GM23338 (cell line): ENCODE results near the gene DAPK1. TPM values are rescaled to one million over a fixed set of nuclear protein-coding genes. Genes with fewer than 3 reads are reported as not detected.

Source experiments
- ATAC-seq: fragments of 200-7000 bp; cut with Tn5 transposase; 3 replicates; pipeline ENCODE4 v1.9.1; 2020
- DNase-seq: peaks from one replicate; pipeline ENCODE4 v3.0.0-alpha.2; 2015; ENCODE audit warnings: low spot score
- H2AFZ ChIP-seq: fragments of 200-600 bp; sonication (generic); 2 replicates; pipeline ENCODE4 v1.8.0; 2016; ENCODE audit warnings: antibody characterized with exemption, mild to moderate bottlenecking, moderate library complexity
- H3F3A ChIP-seq: fragments of 200-600 bp; sonication (generic); replicated peaks from 2 replicates; pipeline ENCODE4 v1.8.0; 2017; ENCODE audit warnings: antibody characterized with exemption, mixed run types, low read depth
- H3K27ac ChIP-seq: fragments of 200-600 bp; sonication (generic); 2 replicates; pipeline ENCODE4 v1.6.1; 2016; ENCODE audit warnings: low read depth
- H3K27me3 ChIP-seq: fragments of 200-600 bp; sonication (generic); 2 replicates; pipeline ENCODE4 v1.8.0; 2016; ENCODE audit warnings: mild to moderate bottlenecking, mixed run types, moderate library complexity; ENCODE audit not compliant: insufficient read depth
- H3K36me3 ChIP-seq: fragments of 200-600 bp; sonication (generic); 2 replicates; pipeline ENCODE4 v1.8.0; 2016; ENCODE audit warnings: mild to moderate bottlenecking; ENCODE audit not compliant: insufficient read depth
- H3K4me1 ChIP-seq: fragments of 200-600 bp; sonication (generic); 2 replicates; pipeline ENCODE4 v1.8.0; 2016; ENCODE audit warnings: mild to moderate bottlenecking, moderate library complexity; ENCODE audit not compliant: insufficient read depth
- H3K4me2 ChIP-seq: fragments of 200-600 bp; sonication (generic); 2 replicates; pipeline ENCODE4 v1.7.1; 2017; ENCODE audit warnings: mixed run types
- H3K4me3 ChIP-seq: fragments of 200-600 bp; sonication (generic); 2 replicates; pipeline ENCODE4 v1.6.1; 2016; ENCODE audit warnings: mixed run types
- H3K79me2 ChIP-seq: fragments of 200-600 bp; sonication (generic); replicated peaks from 2 replicates; pipeline ENCODE4 v1.8.0; 2017; ENCODE audit warnings: mild to moderate bottlenecking; ENCODE audit not compliant: insufficient read depth
- H3K9me2 ChIP-seq: fragments of 200-600 bp; sonication (generic); 2 replicates; pipeline ENCODE4 v1.8.0; 2017; ENCODE audit not compliant: insufficient read depth
- H4K20me1 ChIP-seq: fragments of 200-600 bp; sonication (generic); replicated peaks from 2 replicates; pipeline ENCODE4 v1.8.0; 2017; ENCODE audit warnings: mild to moderate bottlenecking; ENCODE audit not compliant: insufficient read depth
- H3K27ac Mint-ChIP-seq: 2 replicates; pipeline ENCODE4 v1.8.0; 2020; ENCODE audit warnings: inconsistent platforms, mild to moderate bottlenecking, moderate library complexity, mixed read lengths
- H3K27me3 Mint-ChIP-seq: 3 replicates; pipeline ENCODE4 v1.8.0; 2022; ENCODE audit warnings: low read depth, mild to moderate bottlenecking, moderate library complexity, mixed read lengths, inconsistent platforms; ENCODE audit not compliant: insufficient read depth, poor library complexity
- H3K36me3 Mint-ChIP-seq: 3 replicates; pipeline ENCODE4 v1.8.0; 2021; ENCODE audit warnings: low read depth, mild to moderate bottlenecking, inconsistent platforms, moderate library complexity, mixed read lengths
- H3K4me1 Mint-ChIP-seq: 3 replicates; pipeline ENCODE4 v1.8.0; 2020; ENCODE audit warnings: mild to moderate bottlenecking, inconsistent platforms, mixed read lengths
- H3K4me3 Mint-ChIP-seq: 3 replicates; pipeline ENCODE4 v1.8.0; 2021; ENCODE audit warnings: moderate library complexity, mild to moderate bottlenecking, inconsistent platforms, mixed read lengths
- H3K9me3 Mint-ChIP-seq: 3 replicates; pipeline ENCODE4 v1.8.0; 2020; ENCODE audit warnings: moderate library complexity, mild to moderate bottlenecking, inconsistent platforms, mixed read lengths
- CREB1 ChIP-seq: fragments of 250-450 bp; sonication (Bioruptor Pico); IDR thresholded peaks from 2 replicates; pipeline ENCODE4 v1.5.0; 2020; ENCODE audit warnings: low read depth, mild to moderate bottlenecking, moderate library complexity
- EZH2 ChIP-seq: fragments of 200-600 bp; sonication (generic); IDR thresholded peaks from one replicate; pipeline ENCODE4 v1.8.0; 2017; ENCODE audit warnings: antibody characterized with exemption, mild to moderate bottlenecking, low read depth; ENCODE audit not compliant: unreplicated experiment
- EZH2phosphoT487 ChIP-seq: fragments of 200-600 bp; sonication (generic); IDR thresholded peaks from one replicate; pipeline ENCODE4 v1.8.1; 2018; ENCODE audit warnings: antibody characterized with exemption; ENCODE audit not compliant: unreplicated experiment
- JUNB ChIP-seq: IDR thresholded peaks from one replicate; pipeline ENCODE4 v1.6.1; 2016; ENCODE audit warnings: antibody characterized with exemption; ENCODE audit not compliant: unreplicated experiment
- NANOG ChIP-seq: IDR thresholded peaks from 2 replicates; pipeline ENCODE4 v1.6.1; 2016; ENCODE audit warnings: antibody characterized with exemption, borderline replicate concordance
- POLR2AphosphoS5 ChIP-seq: IDR thresholded peaks from 2 replicates; pipeline ENCODE4 v1.6.1; 2016; ENCODE audit warnings: antibody characterized with exemption, low read depth
- STAT1 ChIP-seq: IDR thresholded peaks from one replicate; pipeline ENCODE4 v1.6.1; 2016; ENCODE audit warnings: antibody characterized with exemption; ENCODE audit not compliant: unreplicated experiment
- ZNF114 ChIP-seq: fragments of 250-450 bp; sonication (Bioruptor Pico); IDR thresholded peaks from 2 replicates; pipeline ENCODE4 v1.5.0; 2020; ENCODE audit warnings: mild to moderate bottlenecking, moderate library complexity
- ZNF331 ChIP-seq: fragments of 250-450 bp; sonication (Bioruptor Pico); IDR thresholded peaks from 2 replicates; pipeline ENCODE4 v1.5.0; 2020; ENCODE audit warnings: low read depth, mild to moderate bottlenecking, moderate library complexity
- polyA plus RNA-seq: library from polyadenylated mRNA; unstranded; fragments of >200 nt; fragmentation: Nextera tagmentation; extraction: Ambion mirVana; gene quantifications from 2 replicates; pipeline ENCODE4 v1.2.1, GENCODE V29; 2016
- total RNA-seq: library from RNA; depleted of rRNA; stranded (reverse); fragments of >200 nt; shearing (Covaris generic); gene quantifications from 2 replicates; pipeline ENCODE4 v1.2.3, GENCODE V29; 2014
- TF ChIP-seq, protein P1 (sequence below), 2 experiments: fragments of 200-600 bp in 1 of 2; sonication (generic) in 1 of 2; conservative IDR thresholded peaks; 2 replicates each; pipeline versions ENCODE4 v1.5.1 to v1.6.1; 2016 to 2017; ENCODE audit warnings: antibody characterized with exemption in 2 of 2, low read depth in 2 of 2, mild to moderate bottlenecking in 2 of 2, moderate library complexity in 1 of 2
- TF ChIP-seq, protein P2 (sequence below): IDR thresholded peaks from one replicate; pipeline ENCODE4 v1.6.1; 2018; ENCODE audit warnings: antibody characterized with exemption; ENCODE audit not compliant: unreplicated experiment
- TF ChIP-seq, protein P3 (sequence below): fragments of 250-450 bp; sonication (Bioruptor Pico); IDR thresholded peaks from 2 replicates; pipeline ENCODE4 v1.5.0; 2020; ENCODE audit warnings: mild to moderate bottlenecking, moderate library complexity
- TF ChIP-seq, protein P4 (sequence below): IDR thresholded peaks from 2 replicates; pipeline ENCODE4 v1.6.1; 2016; ENCODE audit warnings: antibody characterized with exemption

DAPK1 gene
- total and polyA plus RNA-seq, 2 experiments from 2014 or later, result 37.0 to 134 TPM

DNA sequence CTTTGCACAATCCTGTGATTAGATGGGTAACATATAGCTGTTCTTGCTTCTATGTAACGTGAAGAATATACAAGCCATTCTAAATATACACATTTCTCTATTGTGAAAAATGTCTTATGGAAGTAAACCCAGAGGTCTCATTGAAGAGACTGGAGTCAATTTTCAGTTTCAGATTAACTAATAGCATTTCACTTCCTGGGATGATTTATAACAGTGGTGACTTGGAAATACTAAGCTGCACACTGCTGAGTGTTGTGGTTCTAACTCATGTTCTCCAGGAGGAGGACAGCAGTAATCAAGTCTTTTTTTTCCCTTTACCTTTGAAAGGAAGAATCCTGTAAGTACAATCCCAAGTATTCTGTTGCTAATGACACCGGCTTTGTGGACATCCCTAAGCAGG, 231.6 kb downstream of the DAPK1 start:
- H3K4me3 Mint-ChIP-seq, result no peak overlapping the region
- no peak overlapping the region for H3K27ac Mint-ChIP-seq

More for the DNA sequence above, 231.6 kb downstream of the DAPK1 start:
- Histone ChIP-seq H4K20me1 (no peaks in the 10 kb centered on the region), H3K4me3 (no peak overlapping the region), H3K79me2 (no peaks in the 10 kb centered on the region), H3K4me2 (no peak overlapping the region), H3K27ac (no peak overlapping the region), H3K27me3 (peaks cover 7% of the 10 kb centered on the region), H3K36me3 (no peaks in the 10 kb centered on the region; the same call in 1 of the 2 replicates), H3K4me1 (no peaks in the 10 kb centered on the region), H3K9me2 (no peaks in the 10 kb centered on the region), H3F3A (no peaks in the 10 kb centered on the region), H2AFZ (no peak overlapping the region)
- no peak for ATAC-seq
- peaks cover 12% of the 10 kb centered on the region for H3K27me3 Mint-ChIP-seq
- H3K36me3 Mint-ChIP-seq, result peaks cover 10% of the 10 kb centered on the region
- TF ChIP-seq ZNF114 (CRISPR knock-in tag) (no peak), NANOG (no peak), POLR2AphosphoS5 (no peak), JUNB (no peak), EZH2phosphoT487 (no peak), EZH2 (no peak), CREB1 (no peak), STAT1 (no peak), ZNF331 (CRISPR knock-in tag) (no peak)
- TF ChIP-seq, protein P1, sequence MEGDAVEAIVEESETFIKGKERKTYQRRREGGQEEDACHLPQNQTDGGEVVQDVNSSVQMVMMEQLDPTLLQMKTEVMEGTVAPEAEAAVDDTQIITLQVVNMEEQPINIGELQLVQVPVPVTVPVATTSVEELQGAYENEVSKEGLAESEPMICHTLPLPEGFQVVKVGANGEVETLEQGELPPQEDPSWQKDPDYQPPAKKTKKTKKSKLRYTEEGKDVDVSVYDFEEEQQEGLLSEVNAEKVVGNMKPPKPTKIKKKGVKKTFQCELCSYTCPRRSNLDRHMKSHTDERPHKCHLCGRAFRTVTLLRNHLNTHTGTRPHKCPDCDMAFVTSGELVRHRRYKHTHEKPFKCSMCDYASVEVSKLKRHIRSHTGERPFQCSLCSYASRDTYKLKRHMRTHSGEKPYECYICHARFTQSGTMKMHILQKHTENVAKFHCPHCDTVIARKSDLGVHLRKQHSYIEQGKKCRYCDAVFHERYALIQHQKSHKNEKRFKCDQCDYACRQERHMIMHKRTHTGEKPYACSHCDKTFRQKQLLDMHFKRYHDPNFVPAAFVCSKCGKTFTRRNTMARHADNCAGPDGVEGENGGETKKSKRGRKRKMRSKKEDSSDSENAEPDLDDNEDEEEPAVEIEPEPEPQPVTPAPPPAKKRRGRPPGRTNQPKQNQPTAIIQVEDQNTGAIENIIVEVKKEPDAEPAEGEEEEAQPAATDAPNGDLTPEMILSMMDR (conservative IDR thresholded peaks at IDR 0.05; ENCODE audit: low read depth in 2 of 2), result no peak
- TF ChIP-seq, protein P2, sequence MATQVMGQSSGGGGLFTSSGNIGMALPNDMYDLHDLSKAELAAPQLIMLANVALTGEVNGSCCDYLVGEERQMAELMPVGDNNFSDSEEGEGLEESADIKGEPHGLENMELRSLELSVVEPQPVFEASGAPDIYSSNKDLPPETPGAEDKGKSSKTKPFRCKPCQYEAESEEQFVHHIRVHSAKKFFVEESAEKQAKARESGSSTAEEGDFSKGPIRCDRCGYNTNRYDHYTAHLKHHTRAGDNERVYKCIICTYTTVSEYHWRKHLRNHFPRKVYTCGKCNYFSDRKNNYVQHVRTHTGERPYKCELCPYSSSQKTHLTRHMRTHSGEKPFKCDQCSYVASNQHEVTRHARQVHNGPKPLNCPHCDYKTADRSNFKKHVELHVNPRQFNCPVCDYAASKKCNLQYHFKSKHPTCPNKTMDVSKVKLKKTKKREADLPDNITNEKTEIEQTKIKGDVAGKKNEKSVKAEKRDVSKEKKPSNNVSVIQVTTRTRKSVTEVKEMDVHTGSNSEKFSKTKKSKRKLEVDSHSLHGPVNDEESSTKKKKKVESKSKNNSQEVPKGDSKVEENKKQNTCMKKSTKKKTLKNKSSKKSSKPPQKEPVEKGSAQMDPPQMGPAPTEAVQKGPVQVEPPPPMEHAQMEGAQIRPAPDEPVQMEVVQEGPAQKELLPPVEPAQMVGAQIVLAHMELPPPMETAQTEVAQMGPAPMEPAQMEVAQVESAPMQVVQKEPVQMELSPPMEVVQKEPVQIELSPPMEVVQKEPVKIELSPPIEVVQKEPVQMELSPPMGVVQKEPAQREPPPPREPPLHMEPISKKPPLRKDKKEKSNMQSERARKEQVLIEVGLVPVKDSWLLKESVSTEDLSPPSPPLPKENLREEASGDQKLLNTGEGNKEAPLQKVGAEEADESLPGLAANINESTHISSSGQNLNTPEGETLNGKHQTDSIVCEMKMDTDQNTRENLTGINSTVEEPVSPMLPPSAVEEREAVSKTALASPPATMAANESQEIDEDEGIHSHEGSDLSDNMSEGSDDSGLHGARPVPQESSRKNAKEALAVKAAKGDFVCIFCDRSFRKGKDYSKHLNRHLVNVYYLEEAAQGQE, result no peak
- TF ChIP-seq, protein P3, sequence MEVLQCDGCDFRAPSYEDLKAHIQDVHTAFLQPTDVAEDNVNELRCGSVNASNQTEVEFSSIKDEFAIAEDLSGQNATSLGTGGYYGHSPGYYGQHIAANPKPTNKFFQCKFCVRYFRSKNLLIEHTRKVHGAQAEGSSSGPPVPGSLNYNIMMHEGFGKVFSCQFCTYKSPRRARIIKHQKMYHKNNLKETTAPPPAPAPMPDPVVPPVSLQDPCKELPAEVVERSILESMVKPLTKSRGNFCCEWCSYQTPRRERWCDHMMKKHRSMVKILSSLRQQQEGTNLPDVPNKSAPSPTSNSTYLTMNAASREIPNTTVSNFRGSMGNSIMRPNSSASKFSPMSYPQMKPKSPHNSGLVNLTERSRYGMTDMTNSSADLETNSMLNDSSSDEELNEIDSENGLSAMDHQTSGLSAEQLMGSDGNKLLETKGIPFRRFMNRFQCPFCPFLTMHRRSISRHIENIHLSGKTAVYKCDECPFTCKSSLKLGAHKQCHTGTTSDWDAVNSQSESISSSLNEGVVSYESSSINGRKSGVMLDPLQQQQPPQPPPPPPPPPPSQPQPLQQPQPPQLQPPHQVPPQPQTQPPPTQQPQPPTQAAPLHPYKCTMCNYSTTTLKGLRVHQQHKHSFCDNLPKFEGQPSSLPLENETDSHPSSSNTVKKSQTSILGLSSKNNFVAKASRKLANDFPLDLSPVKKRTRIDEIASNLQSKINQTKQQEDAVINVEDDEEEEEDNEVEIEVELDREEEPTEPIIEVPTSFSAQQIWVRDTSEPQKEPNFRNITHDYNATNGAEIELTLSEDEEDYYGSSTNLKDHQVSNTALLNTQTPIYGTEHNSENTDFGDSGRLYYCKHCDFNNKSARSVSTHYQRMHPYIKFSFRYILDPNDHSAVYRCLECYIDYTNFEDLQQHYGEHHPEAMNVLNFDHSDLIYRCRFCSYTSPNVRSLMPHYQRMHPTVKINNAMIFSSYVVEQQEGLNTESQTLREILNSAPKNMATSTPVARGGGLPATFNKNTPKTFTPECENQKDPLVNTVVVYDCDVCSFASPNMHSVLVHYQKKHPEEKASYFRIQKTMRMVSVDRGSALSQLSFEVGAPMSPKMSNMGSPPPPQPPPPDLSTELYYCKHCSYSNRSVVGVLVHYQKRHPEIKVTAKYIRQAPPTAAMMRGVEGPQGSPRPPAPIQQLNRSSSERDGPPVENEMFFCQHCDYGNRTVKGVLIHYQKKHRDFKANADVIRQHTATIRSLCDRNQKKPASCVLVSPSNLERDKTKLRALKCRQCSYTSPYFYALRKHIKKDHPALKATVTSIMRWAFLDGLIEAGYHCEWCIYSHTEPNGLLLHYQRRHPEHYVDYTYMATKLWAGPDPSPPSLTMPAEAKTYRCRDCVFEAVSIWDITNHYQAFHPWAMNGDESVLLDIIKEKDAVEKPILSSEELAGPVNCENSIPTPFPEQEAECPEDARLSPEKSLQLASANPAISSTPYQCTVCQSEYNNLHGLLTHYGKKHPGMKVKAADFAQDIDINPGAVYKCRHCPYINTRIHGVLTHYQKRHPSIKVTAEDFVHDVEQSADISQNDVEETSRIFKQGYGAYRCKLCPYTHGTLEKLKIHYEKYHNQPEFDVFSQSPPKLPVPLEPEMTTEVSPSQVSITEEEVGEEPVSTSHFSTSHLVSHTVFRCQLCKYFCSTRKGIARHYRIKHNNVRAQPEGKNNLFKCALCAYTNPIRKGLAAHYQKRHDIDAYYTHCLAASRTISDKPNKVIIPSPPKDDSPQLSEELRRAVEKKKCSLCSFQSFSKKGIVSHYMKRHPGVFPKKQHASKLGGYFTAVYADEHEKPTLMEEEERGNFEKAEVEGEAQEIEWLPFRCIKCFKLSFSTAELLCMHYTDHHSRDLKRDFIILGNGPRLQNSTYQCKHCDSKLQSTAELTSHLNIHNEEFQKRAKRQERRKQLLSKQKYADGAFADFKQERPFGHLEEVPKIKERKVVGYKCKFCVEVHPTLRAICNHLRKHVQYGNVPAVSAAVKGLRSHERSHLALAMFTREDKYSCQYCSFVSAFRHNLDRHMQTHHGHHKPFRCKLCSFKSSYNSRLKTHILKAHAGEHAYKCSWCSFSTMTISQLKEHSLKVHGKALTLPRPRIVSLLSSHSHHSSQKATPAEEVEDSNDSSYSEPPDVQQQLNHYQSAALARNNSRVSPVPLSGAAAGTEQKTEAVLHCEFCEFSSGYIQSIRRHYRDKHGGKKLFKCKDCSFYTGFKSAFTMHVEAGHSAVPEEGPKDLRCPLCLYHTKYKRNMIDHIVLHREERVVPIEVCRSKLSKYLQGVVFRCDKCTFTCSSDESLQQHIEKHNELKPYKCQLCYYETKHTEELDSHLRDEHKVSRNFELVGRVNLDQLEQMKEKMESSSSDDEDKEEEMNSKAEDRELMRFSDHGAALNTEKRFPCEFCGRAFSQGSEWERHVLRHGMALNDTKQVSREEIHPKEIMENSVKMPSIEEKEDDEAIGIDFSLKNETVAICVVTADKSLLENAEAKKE (CRISPR knock-in tag), result no peak
- TF ChIP-seq, protein P4, sequence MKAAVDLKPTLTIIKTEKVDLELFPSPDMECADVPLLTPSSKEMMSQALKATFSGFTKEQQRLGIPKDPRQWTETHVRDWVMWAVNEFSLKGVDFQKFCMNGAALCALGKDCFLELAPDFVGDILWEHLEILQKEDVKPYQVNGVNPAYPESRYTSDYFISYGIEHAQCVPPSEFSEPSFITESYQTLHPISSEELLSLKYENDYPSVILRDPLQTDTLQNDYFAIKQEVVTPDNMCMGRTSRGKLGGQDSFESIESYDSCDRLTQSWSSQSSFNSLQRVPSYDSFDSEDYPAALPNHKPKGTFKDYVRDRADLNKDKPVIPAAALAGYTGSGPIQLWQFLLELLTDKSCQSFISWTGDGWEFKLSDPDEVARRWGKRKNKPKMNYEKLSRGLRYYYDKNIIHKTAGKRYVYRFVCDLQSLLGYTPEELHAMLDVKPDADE, result no peak
- H3K9me3 Mint-ChIP-seq, result no peaks in the 10 kb centered on the region
- peaks cover 5% of the 10 kb centered on the region; the same call in 1 of the 3 replicates for H3K4me1 Mint-ChIP-seq
- no peak for DNase-seq
